ENCODE measurements around the gene EIF3K.

EIF3K gene

DNA sequence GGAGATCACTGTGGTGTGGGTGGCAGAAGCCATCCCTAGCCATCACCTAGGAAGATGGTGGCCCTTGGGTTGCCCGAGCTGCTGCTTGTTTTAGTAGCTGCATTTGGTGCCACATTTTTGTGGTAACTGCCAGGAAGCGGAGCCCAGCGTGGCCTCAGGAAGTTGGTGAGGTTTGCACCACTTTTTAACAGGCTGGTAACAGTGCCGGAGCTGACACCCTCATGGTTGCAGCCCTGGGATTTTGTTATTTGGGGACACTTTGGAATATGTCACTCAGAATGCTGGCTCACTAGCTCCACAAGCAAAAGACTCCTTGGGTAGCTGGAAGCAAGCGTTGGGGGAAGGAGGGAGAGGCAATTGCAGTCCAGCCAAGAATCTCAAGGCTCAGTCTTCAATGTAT, 50.6 kb downstream of the EIF3K start:
- no peak for DNase-seq

DNA sequence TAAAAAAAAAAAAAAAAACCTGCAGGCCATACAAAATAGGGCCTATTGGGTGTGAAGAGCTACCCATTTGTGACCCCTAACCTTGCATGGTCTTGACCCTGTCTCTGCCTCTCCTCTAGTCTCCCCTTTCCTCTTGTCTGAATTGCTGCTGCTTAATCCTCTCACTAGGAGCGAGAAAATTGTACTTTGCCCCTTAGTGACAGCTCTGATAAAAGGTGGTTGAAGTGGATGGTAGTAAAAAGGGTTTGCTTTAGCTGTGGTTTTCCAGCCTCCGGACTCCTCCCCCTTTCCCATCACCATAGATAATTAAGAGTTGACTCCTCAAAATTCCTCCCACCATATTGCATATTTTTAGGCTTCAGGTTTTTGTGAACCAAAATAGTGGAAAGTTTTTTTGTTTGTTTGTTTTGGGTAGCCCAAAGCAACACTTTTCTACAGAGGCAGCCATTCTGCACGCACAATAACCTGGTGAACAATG, 52.0 kb downstream of the EIF3K start:
- DNase-seq: no peak

GRCh38 chr19:38671654-38672053, 52.7 kb downstream of the EIF3K start:
- no peak for DNase-seq

DNA sequence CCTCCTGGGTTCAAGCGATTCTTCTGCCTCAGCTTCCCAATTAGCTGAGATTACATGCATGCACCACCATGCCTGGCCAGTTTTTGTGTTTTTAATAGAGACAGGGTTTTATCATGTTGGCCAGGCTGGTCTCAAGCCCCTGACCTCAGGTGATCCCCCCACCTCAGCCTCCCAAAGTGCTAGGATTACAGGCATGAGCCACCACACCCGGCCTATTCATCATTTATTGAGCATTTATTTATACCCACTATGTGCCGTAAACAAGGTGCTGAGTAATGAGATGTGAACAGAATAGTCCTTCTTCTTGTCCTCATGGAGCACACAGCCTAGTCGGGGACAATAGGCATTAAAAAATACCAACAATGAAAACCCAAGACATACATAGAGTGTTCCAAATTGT, 54.0 kb downstream of the EIF3K start:
- DNase-seq: no peak

DNA sequence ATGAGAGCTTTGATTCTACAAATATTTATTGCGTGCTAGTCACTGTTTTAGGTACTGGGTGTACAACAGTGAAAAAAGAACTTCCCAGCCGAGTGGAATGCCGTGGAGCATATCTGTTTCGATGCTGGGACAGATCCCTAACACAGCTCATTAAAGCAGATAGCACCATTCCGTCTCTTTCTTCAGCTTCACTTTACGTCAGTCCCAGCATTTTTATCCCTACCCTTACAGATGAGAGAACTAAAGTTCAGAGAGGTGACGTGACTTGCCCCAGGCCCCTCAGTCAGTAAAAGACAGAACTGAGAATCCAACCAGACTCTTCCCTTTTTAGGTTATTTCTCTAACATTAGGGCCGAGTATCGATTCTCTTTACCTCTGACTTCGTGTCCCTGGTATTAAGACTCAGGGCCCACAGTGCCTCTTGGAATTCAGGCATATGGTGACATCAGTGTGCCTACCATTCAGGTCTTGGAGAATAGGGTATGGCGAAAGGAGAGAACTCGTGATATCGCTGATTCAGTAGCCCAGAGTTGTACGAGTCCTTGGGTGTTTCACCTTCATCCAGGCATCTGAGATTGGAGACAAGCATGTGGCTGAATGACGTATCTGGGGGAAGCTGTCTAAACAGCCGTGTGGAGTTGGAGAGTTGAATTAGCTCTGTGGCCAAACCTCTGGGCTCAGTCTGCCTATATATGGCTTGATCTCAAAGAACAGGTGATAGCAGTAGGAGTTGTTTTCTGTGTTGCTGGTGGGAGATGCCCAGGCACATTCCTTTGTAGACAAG, 55.6 kb downstream of the EIF3K start:
- DNase-seq: no peak

- DNase-seq: no peak
These were observed 56.6 kb downstream of the EIF3K start for GRCh38 chr19:38675611-38676010.

- no peak for DNase-seq
These were observed 57.3 kb downstream of the EIF3K start for GRCh38 chr19:38676023-38676877.

DNA sequence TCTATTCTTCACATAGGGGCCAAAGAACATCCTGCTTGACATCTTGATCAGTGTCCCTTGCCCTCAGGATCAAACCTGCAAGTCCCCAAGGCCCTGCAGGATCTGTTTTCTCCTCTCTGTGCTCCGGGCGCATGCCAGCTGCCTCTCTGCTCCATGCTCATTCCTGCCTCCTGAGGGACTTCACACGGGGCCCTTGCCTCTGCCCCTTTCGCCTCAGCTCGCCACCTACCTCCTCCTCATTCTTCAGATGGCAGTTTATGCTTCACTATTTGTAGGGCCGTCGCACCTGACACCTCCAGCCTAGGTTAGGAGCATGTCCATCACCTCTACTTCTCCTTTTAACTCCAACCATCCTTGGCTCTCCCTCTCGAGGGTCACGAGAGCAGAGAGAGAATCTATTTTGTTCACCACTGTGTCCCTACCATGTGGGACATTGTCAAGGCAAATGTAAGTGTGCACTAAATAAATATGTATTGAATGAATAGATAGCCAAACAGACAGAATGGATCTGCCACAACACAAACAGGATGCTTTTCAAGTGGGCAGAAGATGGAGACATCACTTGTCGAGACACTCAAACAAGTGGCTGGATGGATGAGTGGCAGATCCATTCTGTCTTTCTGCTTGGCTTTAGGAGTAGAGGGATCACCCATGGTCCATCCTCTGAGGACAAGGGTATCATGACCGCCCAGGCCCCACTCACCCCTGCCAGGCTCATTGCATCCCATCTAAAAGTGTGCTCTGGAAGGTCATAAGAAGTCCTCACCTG, 58.1 kb downstream of the EIF3K start:
- no peak for DNase-seq

GRCh38 chr19:38678217-38678890, 59.4 kb downstream of the EIF3K start:
- DNase-seq: no peak

- no peak for DNase-seq
These were observed 60.0 kb downstream of the EIF3K start for GRCh38 chr19:38678891-38679494.

DNA sequence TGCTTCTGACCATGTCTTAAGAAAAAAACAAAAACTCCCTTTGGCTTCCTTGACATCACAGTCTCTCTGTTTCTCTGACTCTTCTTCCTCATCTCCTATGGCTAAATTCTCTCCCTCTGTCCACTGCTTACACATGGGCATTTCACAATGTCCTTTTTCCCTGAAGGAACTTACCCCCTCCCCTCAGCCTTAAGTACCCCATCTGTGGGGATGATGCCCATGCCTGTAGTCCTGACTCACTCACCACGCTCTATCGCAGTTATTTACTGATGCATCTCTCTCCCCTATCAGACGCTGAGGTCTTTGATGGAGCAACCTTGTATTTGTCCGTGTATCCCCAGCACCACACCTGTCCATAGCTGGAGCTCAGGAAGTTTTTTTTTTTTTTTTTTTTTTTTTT, 60.9 kb downstream of the EIF3K start:
- no peak for DNase-seq

DNA sequence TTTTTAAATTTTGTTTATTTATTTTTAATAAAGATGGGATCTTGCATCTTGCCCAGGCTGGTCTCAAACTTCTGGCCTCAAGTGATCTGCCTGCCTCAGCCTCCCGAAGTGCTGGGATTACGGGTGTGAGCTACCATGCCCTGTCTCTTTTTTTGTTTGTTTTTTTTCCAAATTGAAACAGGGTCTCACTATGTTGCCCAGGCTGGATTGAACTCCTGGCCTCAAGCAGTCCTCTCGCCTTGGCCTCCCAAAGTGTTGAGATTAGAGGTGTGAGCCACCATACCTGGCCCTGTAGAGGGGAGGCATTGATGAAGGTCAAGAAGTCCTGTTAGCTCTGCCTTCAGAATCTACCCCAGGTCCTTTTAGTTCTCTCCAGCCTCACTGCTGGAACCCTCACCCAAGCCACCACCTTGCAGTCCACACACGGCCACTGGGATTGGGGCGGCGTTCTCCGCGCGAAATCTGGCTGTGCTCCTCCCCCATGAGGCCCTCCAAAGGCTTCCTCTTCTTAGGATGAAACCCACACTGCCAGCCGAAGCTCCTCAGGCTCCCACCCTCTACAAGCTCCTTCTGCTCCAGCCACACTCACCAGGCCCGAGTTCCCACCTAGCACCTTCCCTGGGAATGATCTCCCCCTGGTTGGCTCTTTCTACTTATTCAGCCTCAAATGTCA, 63.3 kb downstream of the EIF3K start:
- no peak for DNase-seq

DNA sequence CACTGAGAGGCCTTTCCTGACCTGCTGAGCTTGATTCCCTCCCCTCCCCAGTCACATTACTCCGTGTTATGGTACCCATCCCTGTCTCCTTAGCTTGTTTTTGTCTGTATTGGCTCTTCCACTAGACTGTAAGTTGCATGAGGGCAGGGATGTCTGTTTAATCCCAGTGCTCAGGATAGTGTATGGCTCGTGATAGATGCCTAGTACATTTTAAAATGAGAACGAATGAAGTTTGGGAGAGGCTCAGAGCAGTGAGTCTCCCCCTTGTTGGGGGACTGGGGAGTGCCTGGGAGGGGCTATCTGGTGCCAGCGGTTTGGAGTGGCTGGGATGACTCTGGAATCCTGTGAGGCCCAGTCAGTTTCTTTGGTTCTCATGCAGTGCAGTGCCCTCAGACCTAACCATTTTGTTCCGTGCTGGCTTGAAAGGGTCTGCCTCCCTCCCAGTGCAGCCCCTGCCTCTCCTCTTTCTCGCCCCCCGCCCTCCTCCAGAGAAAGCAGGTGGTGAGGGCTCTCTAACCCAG, 63.9 kb downstream of the EIF3K start:
- no peak for DNase-seq

DNA sequence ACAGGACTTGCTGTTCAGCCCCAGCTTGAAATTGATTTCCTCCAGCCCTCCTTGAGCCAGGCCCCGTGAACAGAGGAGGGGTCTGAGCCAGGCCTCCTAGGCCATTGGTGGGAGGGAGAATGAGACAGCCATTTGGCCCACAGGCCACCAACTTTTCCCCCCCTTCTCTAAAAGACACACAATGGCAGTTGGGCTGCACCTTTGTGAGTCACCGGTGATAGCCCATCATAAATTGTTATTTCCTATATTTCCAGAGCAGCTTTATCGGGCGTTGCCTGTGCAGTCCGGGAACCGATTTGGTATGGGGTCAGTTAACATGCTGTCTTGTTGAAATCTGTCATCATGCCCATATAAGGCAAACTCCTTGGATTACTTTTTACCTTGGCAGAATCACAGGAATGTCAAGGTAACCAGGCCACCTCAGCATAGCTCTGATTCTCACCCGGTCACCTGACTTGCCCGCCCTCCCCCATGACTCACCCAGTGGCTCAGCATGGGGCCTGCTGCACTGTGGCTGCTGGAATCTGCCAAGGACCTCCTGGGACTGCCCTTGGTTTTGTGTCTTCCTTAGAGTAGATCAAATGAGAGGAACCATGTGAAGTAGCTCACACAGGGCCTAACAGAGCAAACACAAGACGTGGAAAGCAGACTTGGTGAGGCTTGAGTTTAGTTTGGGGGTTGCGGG, 64.5 kb downstream of the EIF3K start:
- no peak for DNase-seq

GRCh38 chr19:38684078-38684861, 65.3 kb downstream of the EIF3K start:
- DNase-seq: no peak

DNA sequence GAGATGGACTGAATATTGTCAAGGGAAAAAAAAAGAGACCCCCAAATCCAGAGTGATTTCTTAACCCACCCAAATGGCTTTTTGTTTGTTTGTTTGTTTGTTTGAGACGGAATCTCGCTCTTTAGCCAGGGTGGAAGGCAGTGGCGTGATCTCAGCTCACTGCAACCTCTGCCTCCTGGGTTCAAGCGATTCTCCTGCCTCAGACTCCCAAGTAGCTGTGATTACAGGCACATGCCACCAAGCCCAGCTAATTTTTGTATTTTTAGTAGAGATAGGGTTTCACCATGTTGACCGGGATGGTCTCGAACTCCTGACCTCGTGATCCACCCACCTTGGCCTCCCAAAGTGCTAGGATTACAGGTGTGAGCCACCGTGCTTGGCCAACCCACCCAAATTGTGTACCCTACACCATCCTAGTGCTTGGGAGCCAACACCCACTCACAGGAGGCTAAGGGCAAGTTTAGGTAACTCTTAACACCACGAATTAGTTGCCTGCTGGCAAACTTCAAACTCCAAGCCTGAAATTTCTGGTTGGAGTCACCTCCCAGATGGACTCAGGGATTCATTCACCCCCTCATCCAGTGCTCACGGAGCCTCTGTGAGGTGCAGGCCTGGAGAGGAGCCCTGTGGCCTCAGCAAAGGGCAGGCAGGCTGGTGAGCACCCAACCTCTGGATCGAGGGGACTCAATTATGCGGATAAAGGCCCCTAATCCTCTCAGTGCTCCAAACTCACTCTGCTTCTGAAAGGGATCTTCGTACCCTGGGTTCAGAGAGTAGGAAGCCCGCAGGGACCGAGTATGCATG, 66.1 kb downstream of the EIF3K start:
- DNase-seq: no peak

- DNase-seq: no peak
These were observed 66.9 kb downstream of the EIF3K start for GRCh38 chr19:38685666-38686529.

- no peak for DNase-seq
These were observed 67.5 kb downstream of the EIF3K start for GRCh38 chr19:38686530-38686888.
